ENCODE measurements around the gene RANBP9. TPM values are rescaled to one million over a fixed set of nuclear protein-coding genes. Genes with fewer than 3 reads are reported as not detected.

RANBP9 gene
- total RNA-seq, 2 experiments from 2014 or later = 50.8 to 65.0 TPM

GRCh38 chr6:13729891-13730290 is 18.3 kb upstream of the RANBP9 start:
- CTCF ChIA-PET = no interaction called here

GRCh38 chr6:13725570-13725969 is 13.9 kb upstream of the RANBP9 start:
- peaks cover 29% of the 10 kb centered on the region for H3K4me1 Mint-ChIP-seq
- intact Hi-C loops (cut with DNase I, micrococcal nuclease) = loop anchor here (1.0 to 2.0 kb wide), 2 partner anchors 10 to 37 kb away; no protein-coding TSS in a partner anchor
- ATAC-seq = peak; percentile 91
- no peaks in the 10 kb centered on the region for H3K27me3 Mint-ChIP-seq
- H3K36me3 Mint-ChIP-seq (ENCODE audit: low read depth) = no peaks in the 10 kb centered on the region
- H3K4me3 Mint-ChIP-seq = no peak overlapping the region
- H3K9me3 Mint-ChIP-seq (ENCODE audit: low read depth) = no peaks in the 10 kb centered on the region
- DNase-seq = peak; percentile 52
- POLR2A ChIA-PET = interaction anchor here (0.6 kb wide), 1 partner anchor 392 kb away, joined by 4 read pairs; the partner anchor contains the start of gene CD83
- H3K27ac Mint-ChIP-seq = peak overlapping the region; percentile 72
- CTCF ChIA-PET = interaction anchor here (0.5 to 0.9 kb wide), 2 partner anchors 15 to 30 kb away, joined by 3 read pairs; no protein-coding TSS in a partner anchor

More at GRCh38 chr6:13729891-13730290, 18.3 kb upstream of the RANBP9 start:
- Mint-ChIP-seq H3K4me1 (peaks cover 18% of the 10 kb centered on the region), H3K36me3 (ENCODE audit: low read depth) (no peaks in the 10 kb centered on the region), H3K4me3 (no peak overlapping the region), H3K27me3 (peaks cover 4% of the 10 kb centered on the region), H3K27ac (no peak overlapping the region), H3K9me3 (ENCODE audit: low read depth) (no peaks in the 10 kb centered on the region)
- intact Hi-C loops (cut with DNase I, micrococcal nuclease) = no loop called here
- ATAC-seq (no peak), DNase-seq (no peak)
- POLR2A ChIA-PET = no interaction called here

- Mint-ChIP-seq H3K27ac (peak overlapping the region; percentile 72), H3K4me1 (peaks cover 27% of the 10 kb centered on the region), H3K9me3 (ENCODE audit: low read depth) (no peaks in the 10 kb centered on the region), H3K36me3 (ENCODE audit: low read depth) (no peaks in the 10 kb centered on the region), H3K4me3 (no peak overlapping the region), H3K27me3 (no peaks in the 10 kb centered on the region)
- POLR2A ChIA-PET = no interaction called here
- DNase-seq (no peak), ATAC-seq (no peak)
- CTCF ChIA-PET = interaction anchor here (0.5 kb wide), 1 partner anchor 14 kb away, joined by 3 read pairs; no protein-coding TSS in a partner anchor
- intact Hi-C loops (cut with DNase I, micrococcal nuclease) = loop anchor here (1.0 to 2.0 kb wide), 2 partner anchors 10 to 38 kb away; no protein-coding TSS in a partner anchor
Observed at GRCh38 chr6:13725052-13725451, 13.4 kb upstream of the RANBP9 start.

- ChIA-PET POLR2A (no interaction called here), CTCF (interaction anchor here (0.6 to 1.1 kb wide), 2 partner anchors 27 to 390 kb away, joined by 3 to 4 read pairs; no protein-coding TSS in a partner anchor)
- Mint-ChIP-seq H3K4me1 (peaks cover 22% of the 10 kb centered on the region), H3K27ac (no peak overlapping the region), H3K36me3 (ENCODE audit: low read depth) (no peaks in the 10 kb centered on the region), H3K4me3 (no peak overlapping the region), H3K9me3 (ENCODE audit: low read depth) (no peaks in the 10 kb centered on the region), H3K27me3 (no peaks in the 10 kb centered on the region)
- ATAC-seq = no peak
- intact Hi-C loops (cut with DNase I, micrococcal nuclease) = loop anchor here in 1 of 2 experiments (2.0 kb wide), 1 partner anchor 39 kb away; no protein-coding TSS in a partner anchor
- DNase-seq = no peak
Observed at GRCh38 chr6:13724182-13724581, 12.5 kb upstream of the RANBP9 start.

GRCh38 chr6:13722880-13723279 is 11.2 kb upstream of the RANBP9 start:
- H3K27me3 Mint-ChIP-seq = no peaks in the 10 kb centered on the region
- H3K4me3 Mint-ChIP-seq = no peak overlapping the region
- CTCF ChIA-PET = interaction anchor here (0.8 kb wide), 1 partner anchor 48 kb away, joined by 3 read pairs; no protein-coding TSS in a partner anchor
- POLR2A ChIA-PET = no interaction called here
- ATAC-seq = no peak
- no peak overlapping the region for H3K27ac Mint-ChIP-seq
- peaks cover 22% of the 10 kb centered on the region for H3K4me1 Mint-ChIP-seq
- DNase-seq = no peak
- intact Hi-C loops (cut with DNase I, micrococcal nuclease) = no loop called here
- H3K9me3 Mint-ChIP-seq (ENCODE audit: low read depth) = peaks cover 3% of the 10 kb centered on the region
- peaks cover 2% of the 10 kb centered on the region for H3K36me3 Mint-ChIP-seq (ENCODE audit: low read depth)

GRCh38 chr6:13718123-13718458 is 6.5 kb upstream of the RANBP9 start:
- intact Hi-C loops (cut with DNase I, micrococcal nuclease) = no loop called here
- Mint-ChIP-seq H3K27me3 (no peaks in the 10 kb centered on the region), H3K9me3 (ENCODE audit: low read depth) (peaks cover 7% of the 10 kb centered on the region), H3K36me3 (ENCODE audit: low read depth) (peaks cover 2% of the 10 kb centered on the region), H3K27ac (no peak overlapping the region), H3K4me1 (peaks cover 28% of the 10 kb centered on the region), H3K4me3 (no peak overlapping the region)
- DNase-seq (no peak), ATAC-seq (no peak)
- ChIA-PET POLR2A (no interaction called here), CTCF (no interaction called here)

- intact Hi-C loops (cut with DNase I, micrococcal nuclease) = no loop called here
- Mint-ChIP-seq H3K4me1 (peaks cover 33% of the 10 kb centered on the region), H3K9me3 (ENCODE audit: low read depth) (peaks cover 7% of the 10 kb centered on the region), H3K27me3 (no peaks in the 10 kb centered on the region), H3K36me3 (ENCODE audit: low read depth) (peaks cover 2% of the 10 kb centered on the region), H3K27ac (no peak overlapping the region), H3K4me3 (no peak overlapping the region)
- POLR2A ChIA-PET = interaction anchor here (0.6 to 0.7 kb wide), 2 partner anchors 101 to 258 kb away, joined by 3 to 4 read pairs; no protein-coding TSS in a partner anchor
- ATAC-seq (no peak), DNase-seq (no peak)
- CTCF ChIA-PET = no interaction called here
Observed at GRCh38 chr6:13716955-13717295, 5.3 kb upstream of the RANBP9 start.

- ChIA-PET POLR2A (interaction anchor here (0.6 kb wide), 1 partner anchor 258 kb away, joined by 3 read pairs; no protein-coding TSS in a partner anchor), CTCF (no interaction called here)
- Mint-ChIP-seq H3K9me3 (ENCODE audit: low read depth) (peaks cover 7% of the 10 kb centered on the region), H3K27ac (peak overlapping the region; percentile 17), H3K27me3 (no peaks in the 10 kb centered on the region), H3K36me3 (ENCODE audit: low read depth) (peaks cover 2% of the 10 kb centered on the region), H3K4me3 (no peak overlapping the region), H3K4me1 (peaks cover 33% of the 10 kb centered on the region)
- no peak for ATAC-seq
- DNase-seq = no peak
- intact Hi-C loops (cut with DNase I, micrococcal nuclease) = no loop called here
Observed at GRCh38 chr6:13716225-13716954, 4.8 kb upstream of the RANBP9 start.

GRCh38 chr6:13715444-13715883 is 3.8 kb upstream of the RANBP9 start:
- H3K27ac Mint-ChIP-seq = peak overlapping the region; percentile 17
- intact Hi-C loops (cut with DNase I, micrococcal nuclease) = loop anchor here (1.0 kb wide), 3 partner anchors 10 to 249 kb away; no protein-coding TSS in a partner anchor
- H3K4me3 Mint-ChIP-seq = no peak overlapping the region
- H3K27me3 Mint-ChIP-seq = no peaks in the 10 kb centered on the region
- peaks cover 7% of the 10 kb centered on the region for H3K9me3 Mint-ChIP-seq (ENCODE audit: low read depth)
- peak; percentile 68 for DNase-seq
- POLR2A ChIA-PET = no interaction called here
- peaks cover 33% of the 10 kb centered on the region for H3K4me1 Mint-ChIP-seq
- CTCF ChIA-PET = no interaction called here
- peaks cover 2% of the 10 kb centered on the region for H3K36me3 Mint-ChIP-seq (ENCODE audit: low read depth)
- peak; percentile 18 for ATAC-seq

GRCh38 chr6:13712599-13712898 is 914 bp upstream of the RANBP9 start:
- DNase-seq = no peak
- H3K27me3 Mint-ChIP-seq = no peaks in the 10 kb centered on the region
- ATAC-seq = no peak
- H3K36me3 Mint-ChIP-seq (ENCODE audit: low read depth) = peaks cover 12% of the 10 kb centered on the region
- ChIA-PET POLR2A (interaction anchor here (0.7 to 2.6 kb wide), 3 partner anchors 83 to 247 kb away, joined by 3 to 6 read pairs (median 3); partner anchors contain the start of gene SIRT5), CTCF (interaction anchor here (0.9 to 1.9 kb wide), 5 partner anchors 14 to 97 kb away, joined by 3 to 6 read pairs (median 3); partner anchors contain the start of gene NOL7)
- H3K4me3 Mint-ChIP-seq = peak overlapping the region; percentile 81
- peaks cover 3% of the 10 kb centered on the region for H3K9me3 Mint-ChIP-seq (ENCODE audit: low read depth)
- H3K4me1 Mint-ChIP-seq = peaks cover 45% of the 10 kb centered on the region
- peak overlapping the region; percentile 96 for H3K27ac Mint-ChIP-seq
- intact Hi-C loops (cut with DNase I, micrococcal nuclease) = loop anchor here (1.0 to 5.0 kb wide), 11 partner anchors 44 to 1700 kb away; partner anchors contain the start of genes MCUR1 (in 2 of the 2), GFOD1 (in 1 of the 2), HIVEP1 (in 1 of the 2) and SIRT5 (in 1 of the 2)

GRCh38 chr6:13711324-13711732 is 307 bp downstream of the RANBP9 start:
- CTCF ChIA-PET = interaction anchor here (0.7 to 2.7 kb wide), 5 partner anchors 11 to 136 kb away, joined by 3 to 9 read pairs (median 6); partner anchors contain the start of gene NOL7

More at GRCh38 chr6:13711324-13711732, 307 bp downstream of the RANBP9 start:
- H3K27me3 Mint-ChIP-seq = no peaks in the 10 kb centered on the region
- peak; percentile 35 for ATAC-seq
- POLR2A ChIA-PET = interaction anchor here (0.6 to 2.6 kb wide), 3 partner anchors 58 to 136 kb away, joined by 4 to 6 read pairs (median 6); partner anchors contain the start of genes NOL7 and SIRT5
- peaks cover 3% of the 10 kb centered on the region for H3K9me3 Mint-ChIP-seq (ENCODE audit: low read depth)
- no peak overlapping the region for H3K27ac Mint-ChIP-seq
- peaks cover 49% of the 10 kb centered on the region for H3K4me1 Mint-ChIP-seq
- DNase-seq = no peak
- intact Hi-C loops (cut with DNase I, micrococcal nuclease) = loop anchor here (1.0 to 5.0 kb wide), 11 partner anchors 43 to 1699 kb away; partner anchors contain the start of genes HIVEP1 (in 1 of the 2), MCUR1 (in 1 of the 2), NOL7 (in 1 of the 2) and TBC1D7 (in 1 of the 2)
- H3K4me3 Mint-ChIP-seq = peak overlapping the region; percentile 81
- peaks cover 14% of the 10 kb centered on the region for H3K36me3 Mint-ChIP-seq (ENCODE audit: low read depth)

All from activated CD4-positive, alpha-beta T cell treated with anti-CD3 and anti-CD28 coated beads for 36 hours (primary cell).